Effector CD8-positive, alpha-beta T cell (primary cell): ENCODE results near the gene SUSD4.
"Not testable (repeated sequence)": the region's sequence is repeated elsewhere in the genome, so short reads cannot be mapped to it uniquely, and the experiment has no call there.

Experiments used
- DNase-seq: peaks from one replicate; lab custom pipeline; 2025; lab: John Stamatoyannopoulos, UW
- total RNA-seq, 4 experiments: gene quantifications; one replicate each; lab custom pipeline; 2026; lab: John Stamatoyannopoulos, UW

The SUSD4 gene
- 0.19 to 32.8 (median 1.3) reads per million in 4 experiments for total RNA-seq

DNA sequence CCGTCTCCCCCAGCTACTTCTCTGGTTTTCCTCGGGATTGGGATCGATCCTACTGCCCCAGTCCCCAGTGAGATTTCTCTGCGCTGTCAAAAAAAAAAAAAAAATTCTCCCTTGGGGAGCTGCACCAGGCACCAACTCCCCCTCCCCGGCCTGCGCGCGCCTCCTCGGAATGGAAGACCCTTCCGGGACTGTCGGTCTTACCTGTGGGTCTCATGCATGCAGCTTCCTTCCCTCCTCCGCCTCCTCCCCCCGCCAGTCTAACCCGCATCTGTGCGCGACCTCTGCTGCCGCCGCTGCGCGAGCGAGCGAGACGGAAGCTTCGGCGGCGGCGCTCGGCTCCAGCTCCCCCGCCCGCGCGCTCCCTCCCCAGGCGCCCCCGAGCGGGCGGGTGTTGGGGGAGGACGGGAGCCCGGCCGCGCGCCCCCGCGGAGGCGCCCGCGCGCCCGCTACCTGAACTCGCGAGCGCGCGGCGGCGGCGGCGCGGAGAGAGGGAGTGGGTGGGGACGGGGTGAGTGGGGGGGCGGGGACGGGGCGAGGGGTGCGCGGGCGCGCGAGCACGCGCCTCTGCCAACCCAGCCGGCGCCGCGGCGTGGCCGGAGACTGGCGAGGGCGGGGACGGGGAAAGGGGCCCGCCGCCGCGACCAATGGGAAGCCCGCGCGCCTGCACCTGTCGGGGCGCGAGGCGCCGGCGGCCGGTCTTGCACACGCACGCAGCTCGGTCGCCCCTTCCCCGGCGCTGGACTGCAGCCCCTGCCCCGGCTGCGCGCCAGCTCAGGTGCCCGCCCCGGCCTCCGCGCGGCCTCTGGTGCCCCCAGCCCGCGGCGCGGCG lies at the start of gene SUSD4:
SUSD4 (minus strand) TSS at position 321 of the 829 bp plus-strand sequence. CDS start 751 bp downstream, outside the sequence.
- peak; percentile 55 for DNase-seq

GRCh38 chr1:223413216-223413615 lies 49.2 kb upstream of the SUSD4 start:
- no peak for DNase-seq

GRCh38 chr1:223411710-223412109 lies 47.7 kb upstream of the SUSD4 start:
- DNase-seq = no peak

- DNase-seq = no peak
Measured at GRCh38 chr1:223411309-223411708, 47.3 kb upstream of the SUSD4 start.

DNA sequence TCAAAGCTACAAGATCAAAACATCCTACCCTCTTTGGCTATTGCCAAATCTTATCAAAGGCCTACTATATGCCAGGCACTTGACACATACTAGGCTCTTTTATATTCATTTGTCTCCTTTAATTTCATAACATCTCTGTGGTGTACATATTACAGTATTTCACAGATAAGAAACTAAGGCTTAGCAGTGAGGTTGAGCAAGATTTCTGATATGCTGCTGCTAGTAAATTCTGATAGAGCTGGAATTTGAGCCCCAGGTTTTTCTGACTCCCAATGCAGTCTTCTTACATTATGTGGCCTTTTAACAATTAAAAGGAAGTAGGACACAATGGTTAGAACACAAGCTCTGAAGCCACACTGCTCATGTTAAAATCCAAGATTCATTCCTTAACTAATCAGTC lies 46.1 kb upstream of the SUSD4 start:
- no peak for DNase-seq

GRCh38 chr1:223405507-223405906 lies 41.5 kb upstream of the SUSD4 start:
- no peak for DNase-seq

DNA sequence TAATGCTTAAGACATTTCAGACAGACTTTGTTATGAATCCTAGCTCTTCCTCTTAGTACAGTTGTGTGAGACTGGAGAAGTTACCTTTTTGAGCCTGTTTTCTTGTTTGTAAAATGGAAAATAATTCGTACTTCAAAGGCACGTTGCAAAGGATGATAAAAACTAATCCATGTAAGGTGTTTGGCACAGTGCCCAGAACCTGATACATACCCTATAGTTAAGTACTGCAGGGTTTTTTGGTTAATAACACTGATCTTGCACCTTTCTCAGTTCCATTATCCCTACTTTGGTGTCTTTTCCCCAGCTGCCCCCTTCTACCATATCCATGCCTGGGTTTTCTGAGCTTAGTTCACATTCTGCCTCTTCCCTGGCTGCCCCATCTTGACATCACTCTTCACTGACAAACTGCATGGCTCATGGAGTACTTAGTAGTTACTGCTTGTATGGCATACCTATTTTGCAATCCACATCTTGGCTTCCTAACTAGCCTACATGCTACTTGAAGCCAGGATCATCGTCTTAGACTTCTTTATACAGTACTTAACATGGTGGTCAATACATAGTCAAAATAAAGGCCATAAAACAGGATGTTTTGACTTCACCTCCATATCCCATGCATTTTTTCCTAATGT lies 39.3 kb upstream of the SUSD4 start:
- DNase-seq = no peak

- no peak for DNase-seq
Measured at GRCh38 chr1:223402790-223403142, 38.8 kb upstream of the SUSD4 start.

- no peak for DNase-seq
Measured at GRCh38 chr1:223401873-223402789, 38.2 kb upstream of the SUSD4 start.

DNA sequence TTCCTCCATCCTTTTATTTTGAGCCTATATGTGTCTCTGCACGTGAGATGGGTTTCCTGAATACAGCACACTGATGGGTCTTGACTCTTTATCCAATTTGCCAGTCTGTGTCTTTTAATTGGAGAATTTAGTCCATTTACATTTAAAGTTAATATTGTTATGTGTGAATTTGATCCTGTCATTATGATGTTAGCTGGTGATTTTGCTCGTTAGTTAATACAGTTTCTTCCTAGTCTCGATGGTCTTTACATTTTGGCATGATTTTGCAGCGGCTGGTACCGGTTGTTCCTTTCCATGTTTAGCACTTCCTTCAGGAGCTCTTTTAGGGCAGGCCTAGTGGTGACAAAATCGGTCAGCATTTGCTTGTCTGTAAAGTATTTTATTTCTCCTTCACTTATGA lies 35.4 kb upstream of the SUSD4 start:
- DNase-seq = not testable (repeated sequence)

DNA sequence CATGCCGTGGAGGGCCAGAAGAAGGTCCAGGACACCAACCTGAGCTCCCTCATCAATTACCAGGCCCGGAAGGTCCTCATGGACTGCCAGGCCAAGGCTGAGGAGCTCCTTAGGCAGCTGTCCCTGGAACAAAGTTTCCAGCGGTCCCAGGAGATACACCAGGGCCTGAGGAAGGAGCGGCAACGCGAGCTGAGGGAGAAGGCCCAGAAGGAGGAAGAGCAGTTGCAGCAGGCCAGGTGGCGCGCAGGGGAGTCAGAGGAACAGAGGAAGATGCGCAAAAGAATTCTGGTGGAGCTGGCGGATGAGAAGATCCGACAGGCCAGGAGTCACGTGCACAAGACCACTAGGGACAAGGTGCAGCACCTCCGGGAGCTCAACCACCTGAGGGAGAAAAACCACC lies 30.7 kb upstream of the SUSD4 start:
- no peak for DNase-seq

DNA sequence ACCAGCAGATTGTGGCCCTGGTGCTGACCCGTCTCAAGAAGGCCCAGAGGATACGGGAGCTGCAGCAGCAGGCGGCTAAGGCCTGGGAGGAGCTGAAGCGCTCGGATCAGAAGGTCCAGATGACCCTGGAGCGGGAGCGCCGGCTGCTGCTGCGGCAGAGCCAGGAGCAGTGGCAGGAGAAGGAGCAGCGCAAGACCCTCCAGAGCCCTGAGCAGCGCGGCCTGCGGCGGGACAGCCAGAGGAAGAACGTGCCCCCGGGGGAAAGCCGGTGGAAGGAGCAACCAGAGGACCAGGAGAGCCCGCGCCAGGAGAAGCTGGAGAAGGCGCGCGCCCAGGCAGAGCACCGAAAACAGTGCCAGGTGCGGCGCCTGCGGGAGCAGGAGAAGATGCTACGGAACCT lies 30.3 kb upstream of the SUSD4 start:
- no peak for DNase-seq

DNA sequence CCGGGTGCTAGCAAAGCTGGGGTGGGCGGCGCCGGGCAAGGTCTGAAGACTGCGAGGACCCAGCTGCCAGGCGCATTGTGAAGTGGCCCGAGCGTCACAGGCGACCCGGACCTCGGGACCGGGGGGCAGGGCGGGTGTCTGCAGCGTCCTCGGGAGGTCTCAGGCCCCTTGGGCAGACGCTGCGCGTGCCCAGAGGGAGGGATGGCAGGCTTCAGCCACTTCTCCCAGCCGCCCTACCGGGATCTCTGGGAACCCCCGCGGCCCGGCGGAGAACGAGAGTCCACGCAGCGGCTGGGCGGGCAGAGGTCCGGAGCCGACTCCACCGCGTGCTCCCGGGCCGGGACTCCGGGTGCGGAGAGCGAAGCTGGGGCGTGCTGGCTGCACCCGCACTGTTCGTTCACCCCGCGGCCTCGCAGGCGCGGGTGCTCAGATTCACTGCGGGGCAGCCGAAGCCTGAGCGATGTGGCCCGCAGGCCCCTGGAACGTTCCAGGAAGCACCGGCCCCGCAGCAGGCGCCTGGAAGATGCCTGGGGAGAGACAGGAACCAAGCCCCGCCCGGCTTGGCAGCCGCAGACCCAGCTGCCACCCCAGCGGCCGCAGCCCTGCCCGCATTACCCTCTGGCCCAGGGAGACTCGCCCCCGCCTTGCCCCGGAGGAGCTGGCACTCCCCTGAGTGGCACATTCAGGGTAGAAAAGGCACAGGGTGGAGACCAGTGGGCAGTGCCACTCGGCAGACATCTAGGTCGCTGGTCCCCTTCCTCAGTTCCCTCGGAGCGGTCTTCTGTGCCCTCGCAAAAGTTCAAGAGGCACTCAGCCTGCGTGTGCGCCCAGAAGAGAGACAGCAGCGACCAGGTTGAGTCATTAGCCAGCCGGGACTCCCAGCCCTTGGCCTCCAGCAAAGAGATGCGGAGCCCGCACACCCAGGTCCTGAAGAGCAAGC lies 29.6 kb upstream of the SUSD4 start, which contains the start of gene CCDC185:
CCDC185 (plus strand) TSS at position 141 of the 940 bp plus-strand sequence; CDS start at position 202, 61 bp downstream.
- DNase-seq = no peak

GRCh38 chr1:223390618-223391017 lies 26.6 kb upstream of the SUSD4 start:
- no peak for DNase-seq

- no peak for DNase-seq
Measured at GRCh38 chr1:223386013-223386412, 22.0 kb upstream of the SUSD4 start.

DNA sequence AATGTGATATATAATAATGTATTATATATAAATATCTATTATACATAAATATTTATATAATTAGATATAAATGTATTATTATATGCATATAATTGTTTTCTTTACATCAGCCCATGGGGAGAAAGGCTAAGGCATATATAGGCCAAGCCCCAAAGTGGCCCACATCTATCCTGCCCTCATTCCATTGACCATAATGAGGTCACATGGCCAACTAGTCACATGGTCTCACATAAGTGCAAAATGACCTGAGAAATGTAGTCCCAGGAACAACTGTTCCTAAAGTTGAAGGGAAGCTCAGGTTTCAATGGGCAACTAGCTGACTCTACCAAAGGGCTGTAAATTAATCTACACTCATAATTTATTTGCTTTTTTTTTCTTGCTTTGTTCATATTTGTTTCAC lies 14.8 kb upstream of the SUSD4 start:
- no peak for DNase-seq

GRCh38 chr1:223374064-223374610 lies 10.2 kb upstream of the SUSD4 start:
- DNase-seq = no peak

GRCh38 chr1:223364685-223365382 lies 858 bp upstream of the SUSD4 start:
- peak; percentile 1 for DNase-seq

GRCh38 chr1:223363057-223363855 lies 720 bp downstream of the SUSD4 start:
- DNase-seq = peak; percentile 11
